Tongue (tissue), 2 donors: ENCODE data around the gene MIPOL1. TPM values are rescaled to one million over a fixed set of nuclear protein-coding genes. Genes with fewer than 3 reads are reported as not detected.
A peak's percentile ranks its signal among the peaks of the same experiment; 100 is the strongest.
"Not testable (repeated sequence)": the region's sequence is repeated elsewhere in the genome, so short reads cannot be mapped to it uniquely, and the experiment has no call there.

Experiments
- DNase-seq: peaks from one replicate; pipeline ENCODE4 v3.0.0-alpha.2; 2015
- total RNA-seq: library from RNA; depleted of rRNA; stranded (reverse); fragments of >200 nt; gene quantifications from one replicate; pipeline ENCODE4 v1.2.3, GENCODE V29; 2014

MIPOL1 gene
- total RNA-seq, 1 donor from 2014 or later = 35.4 TPM

- DNase-seq = not testable (repeated sequence)
Measured at GRCh38 chr14:37462426-37462825, 264.7 kb downstream of the MIPOL1 start.

- DNase-seq = no peak
Measured at GRCh38 chr14:37464192-37464858, 266.6 kb downstream of the MIPOL1 start.

- DNase-seq = peak; percentile 22
Measured at GRCh38 chr14:37466003-37466622, 268.4 kb downstream of the MIPOL1 start.

DNA sequence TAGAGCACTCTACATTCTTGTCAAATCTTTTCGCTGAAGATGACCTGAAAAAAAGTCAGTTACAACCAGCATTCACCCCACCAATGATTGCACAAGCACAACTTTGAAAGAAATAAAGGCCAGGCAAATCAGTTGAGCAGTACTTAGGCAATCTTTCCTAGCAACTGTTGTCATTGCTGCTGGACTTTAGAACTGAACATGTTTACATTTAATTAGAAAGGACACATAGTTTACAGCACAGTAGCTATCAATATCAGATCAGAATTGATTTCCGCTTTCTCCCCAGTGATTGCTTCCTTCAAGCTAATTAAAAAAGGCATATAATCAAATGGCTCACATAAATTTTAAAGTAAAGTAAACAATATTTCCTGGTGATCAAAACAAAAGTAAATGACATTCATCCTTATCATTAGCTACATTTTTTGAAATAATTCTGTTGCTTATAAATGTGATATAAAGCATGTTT is 268.9 kb downstream of the MIPOL1 start:
- DNase-seq = no peak

DNA sequence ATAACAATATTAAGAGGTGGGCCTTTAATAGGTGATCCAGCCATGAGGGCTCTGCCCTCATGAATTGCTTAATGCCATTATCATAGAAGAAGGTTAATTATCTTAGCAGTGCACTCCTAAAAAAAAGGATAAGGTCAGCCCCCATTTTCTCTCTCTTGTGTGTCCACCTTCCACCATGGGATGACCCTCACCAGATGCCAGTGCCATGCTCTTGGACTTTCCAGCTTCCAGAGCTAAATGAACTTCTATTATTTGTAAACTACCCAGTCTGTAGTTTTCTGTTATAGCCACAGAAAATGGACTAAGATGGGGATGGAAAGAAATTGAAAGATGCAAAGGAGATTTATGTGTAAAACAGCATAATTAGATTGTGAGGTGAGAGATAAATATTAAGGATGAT is 271.9 kb downstream of the MIPOL1 start:
- no peak for DNase-seq

- DNase-seq = no peak
Measured at GRCh38 chr14:37470251-37470650, 272.5 kb downstream of the MIPOL1 start.

DNA sequence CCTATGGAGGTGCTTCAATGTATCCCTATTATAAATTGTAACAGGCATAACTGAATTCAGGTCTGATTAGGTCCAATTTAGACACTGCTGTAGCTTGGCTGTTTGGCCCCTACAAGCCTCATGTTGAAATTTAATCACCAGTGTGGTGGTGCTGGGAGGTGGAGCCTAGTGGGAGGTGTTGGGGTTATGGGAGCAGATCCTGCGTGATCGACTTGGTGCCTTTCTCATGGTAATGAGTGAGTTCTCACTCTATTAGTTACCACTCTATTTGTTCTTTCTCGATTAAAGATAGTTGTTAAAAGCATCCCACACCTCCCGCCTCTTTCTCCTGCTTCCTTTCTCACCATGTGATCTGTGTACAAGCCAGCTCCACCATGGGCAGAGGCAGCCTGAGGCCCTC is 275.2 kb downstream of the MIPOL1 start:
- DNase-seq = no peak

DNA sequence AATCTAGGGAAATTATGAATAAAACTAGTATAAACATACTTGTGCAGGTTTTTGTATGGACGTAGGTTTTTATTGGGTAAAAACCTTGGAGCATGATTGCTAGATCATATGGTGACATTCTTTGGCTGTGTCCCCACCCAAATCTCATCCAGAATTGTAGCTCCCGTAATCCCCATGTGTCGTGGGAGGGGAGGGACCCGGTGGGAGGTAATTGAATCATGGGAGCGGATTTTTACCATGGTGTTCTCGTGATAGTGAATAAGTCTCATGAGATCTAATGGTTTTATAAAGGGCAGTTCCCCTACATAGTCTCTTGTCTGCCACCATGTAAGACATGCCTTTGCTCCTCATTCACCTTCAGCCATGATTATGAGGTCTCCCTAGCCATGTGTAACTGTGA is 276.5 kb downstream of the MIPOL1 start:
- DNase-seq = no peak

GRCh38 chr14:37480446-37481290 is 282.9 kb downstream of the MIPOL1 start:
- DNase-seq = no peak

DNA sequence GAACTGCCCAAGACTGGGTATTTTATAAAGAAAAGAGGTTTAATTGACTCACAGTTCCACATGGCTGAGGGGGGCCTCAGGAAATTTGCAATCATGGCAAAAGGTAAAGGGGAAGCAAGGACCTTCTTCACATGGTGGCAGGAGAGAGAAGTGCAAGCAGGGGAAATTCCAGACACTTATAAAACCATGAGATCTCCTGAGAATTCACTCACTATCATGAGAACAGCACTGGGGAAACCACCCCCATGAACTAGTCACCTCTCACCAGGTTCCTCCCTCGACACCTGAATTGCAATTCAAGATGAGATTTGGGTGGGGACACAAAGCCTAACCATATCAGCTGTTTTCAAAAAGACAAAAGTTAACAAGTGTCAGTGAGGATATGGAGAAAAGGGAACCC is 284.7 kb downstream of the MIPOL1 start:
- DNase-seq = no peak

DNA sequence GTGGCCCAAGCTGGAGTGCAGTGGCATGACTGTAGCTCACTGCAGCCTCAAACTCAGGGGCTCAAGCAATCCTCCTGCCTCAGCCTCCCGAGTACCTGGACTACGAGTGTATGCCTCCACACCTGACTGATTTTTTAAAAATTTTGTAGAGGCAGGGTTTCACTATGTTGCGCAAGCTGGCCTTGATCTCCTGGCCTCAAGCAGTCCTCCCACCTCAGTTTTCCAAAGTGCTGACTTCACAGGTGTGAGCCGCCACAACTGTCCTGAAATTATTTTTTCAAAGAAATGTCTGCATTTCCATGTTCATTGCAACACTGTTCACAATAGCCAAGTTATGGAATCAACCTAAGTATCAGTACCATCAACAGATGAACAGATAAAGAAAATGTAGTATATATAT is 285.9 kb downstream of the MIPOL1 start:
- DNase-seq = no peak

DNA sequence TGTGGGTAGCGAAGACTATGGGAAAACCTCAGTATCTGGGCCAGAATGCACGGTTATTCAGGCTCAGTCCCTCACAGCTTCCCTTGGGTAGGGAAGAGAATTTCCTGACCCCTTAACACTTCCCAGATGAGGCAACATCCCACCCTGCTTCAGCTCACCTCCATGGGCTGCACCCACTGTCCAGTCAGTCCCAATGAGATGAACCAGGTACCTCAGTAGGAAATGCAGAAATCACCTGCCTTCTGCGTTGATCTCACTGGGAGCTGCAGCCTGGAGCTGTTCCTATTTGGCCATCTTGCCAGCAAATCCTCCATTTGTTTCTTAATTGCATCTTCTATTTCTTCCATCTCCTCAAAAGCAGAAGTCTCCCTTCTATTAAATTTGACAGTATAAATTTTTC is 292.9 kb downstream of the MIPOL1 start:
- DNase-seq = no peak

DNA sequence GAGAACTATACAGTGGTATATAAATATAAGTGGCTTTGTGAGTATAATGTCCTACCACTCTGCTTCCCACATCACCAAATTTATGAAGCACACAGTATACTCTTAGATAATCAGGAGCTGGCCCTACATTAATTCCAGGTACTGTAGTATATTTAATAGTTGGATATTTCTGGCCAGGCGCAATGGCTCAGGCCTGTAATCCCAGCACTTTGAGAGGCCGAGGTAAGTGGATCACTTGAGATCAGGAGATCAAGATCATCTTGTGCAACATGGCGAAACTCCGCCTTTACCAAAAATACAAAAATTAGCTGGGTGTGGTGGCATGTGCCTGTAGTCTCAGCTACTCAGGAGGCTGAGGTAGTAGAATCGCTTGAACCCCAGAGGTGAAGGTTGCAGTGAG is 293.3 kb downstream of the MIPOL1 start:
- DNase-seq = no peak

- no peak for DNase-seq
Measured at GRCh38 chr14:37493606-37494005, 295.9 kb downstream of the MIPOL1 start.

- DNase-seq = no peak
Measured at GRCh38 chr14:37497422-37497821, 299.7 kb downstream of the MIPOL1 start.

GRCh38 chr14:37501877-37502276 is 304.1 kb downstream of the MIPOL1 start:
- DNase-seq = no peak

DNA sequence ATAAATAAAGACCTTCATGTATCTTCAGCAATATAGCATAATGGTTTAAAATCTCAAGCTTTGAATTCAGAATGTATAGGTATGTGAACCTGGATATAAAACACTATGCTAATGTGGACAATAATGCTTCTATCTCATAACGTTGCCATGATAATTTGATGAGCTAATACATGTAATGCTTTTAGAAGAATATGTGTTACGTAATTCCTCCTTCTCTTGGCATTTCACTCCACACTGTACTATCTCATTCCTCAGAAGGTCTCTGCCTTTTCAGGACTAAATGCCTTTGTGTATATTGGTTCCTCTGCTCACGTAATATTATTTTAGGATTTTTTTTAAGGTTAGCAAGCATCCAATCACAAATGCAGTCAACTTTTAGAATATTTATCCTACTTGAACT is 310.8 kb downstream of the MIPOL1 start:
- no peak for DNase-seq

DNA sequence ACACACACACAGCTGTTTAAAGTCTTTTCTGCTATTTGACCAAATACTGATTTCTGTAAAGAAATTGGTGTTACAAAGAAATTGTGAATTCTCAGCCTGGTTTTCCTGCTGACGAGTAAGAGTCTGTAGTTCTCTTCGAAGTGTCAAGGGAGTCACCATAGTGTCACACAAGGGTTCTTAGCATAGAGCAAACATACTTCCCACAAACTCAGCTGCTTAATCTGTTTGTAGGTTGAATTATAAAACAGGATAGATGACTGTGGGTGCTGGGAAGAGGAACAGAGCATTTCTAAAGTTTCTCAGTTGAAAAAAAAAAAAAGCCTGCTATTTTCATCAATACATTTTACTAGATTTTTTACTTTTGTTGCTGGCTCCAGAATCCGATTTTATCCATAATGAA is 314.4 kb downstream of the MIPOL1 start:
- no peak for DNase-seq

GRCh38 chr14:37515771-37516170 is 318.0 kb downstream of the MIPOL1 start:
- no peak for DNase-seq

- no peak for DNase-seq
Measured at GRCh38 chr14:37526994-37527393, 329.3 kb downstream of the MIPOL1 start.

GRCh38 chr14:37539992-37540391 is 342.3 kb downstream of the MIPOL1 start:
- DNase-seq = no peak

DNA sequence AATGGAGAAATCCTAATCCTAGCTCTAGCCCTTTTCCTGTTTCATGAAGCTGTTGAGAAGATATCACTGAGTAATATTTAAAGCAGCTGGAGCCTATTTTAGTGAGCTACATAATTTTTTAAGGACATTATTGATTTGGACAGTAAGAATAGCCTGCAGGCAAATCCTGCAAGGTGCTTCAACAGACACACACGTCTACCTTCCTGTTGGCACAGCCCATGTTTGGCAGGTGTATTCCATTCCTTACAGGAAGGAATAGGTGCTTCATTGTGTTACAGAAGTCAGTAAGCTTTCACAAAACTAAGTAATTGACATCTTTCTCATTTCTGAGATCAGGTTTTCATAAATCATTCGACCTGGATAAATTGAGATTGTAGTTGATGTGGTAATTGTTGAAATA is 346.7 kb downstream of the MIPOL1 start:
- DNase-seq = no peak

- DNase-seq = no peak
Measured at GRCh38 chr14:37545174-37545573, 347.4 kb downstream of the MIPOL1 start.
